Dedifferentiated amniotic fluid mesenchymal stem cell (primary cell): ENCODE data around the gene DACH2.

Source experiments
- DNase-seq: peaks from one replicate; pipeline ENCODE4 v3.0.0-alpha.2; 2016; ENCODE audit errors: extremely low spot score

The DACH2 gene

DNA sequence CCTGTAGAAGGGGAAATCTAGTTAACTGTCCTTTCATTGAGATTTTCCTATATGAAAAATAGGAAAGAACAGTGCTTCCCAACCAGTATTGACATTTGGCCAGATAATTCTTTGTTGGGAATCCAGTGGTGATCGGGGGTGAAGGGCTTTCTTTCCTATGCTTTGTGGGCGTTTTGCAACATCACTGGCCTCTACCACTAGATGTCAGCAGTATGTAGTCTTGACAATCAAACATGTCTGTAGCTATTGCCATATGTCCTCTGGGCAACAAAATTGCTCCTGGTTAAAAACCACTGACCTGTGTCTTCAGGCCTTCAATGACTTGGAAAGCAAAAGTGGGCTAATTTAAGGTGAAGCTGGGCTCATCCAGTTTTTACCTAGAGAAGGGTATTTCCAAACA is 658.5 kb downstream of the DACH2 start:
- no peak for DNase-seq

- no peak for DNase-seq
Observed at GRCh38 chrX:86809651-86810050, 661.4 kb downstream of the DACH2 start.

DNA sequence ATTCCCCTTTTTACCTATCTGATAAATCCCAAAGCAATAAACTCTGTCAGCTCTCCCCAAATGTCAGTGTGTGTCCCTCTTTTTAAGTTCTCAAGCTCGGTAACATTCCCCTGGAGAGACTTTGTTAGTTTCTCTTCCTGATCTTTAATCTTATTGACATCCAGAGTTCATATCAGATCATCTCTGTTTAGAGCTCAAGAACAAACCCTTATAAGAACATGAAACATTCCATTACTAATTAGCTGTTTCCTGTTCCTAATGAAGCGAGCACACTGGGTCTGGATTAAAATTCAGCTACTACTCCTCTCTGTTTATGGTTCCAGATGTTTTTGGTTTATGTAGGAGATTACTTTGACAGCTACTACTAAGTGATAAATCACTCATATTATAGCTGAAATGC is 681.5 kb downstream of the DACH2 start:
- no peak for DNase-seq

- DNase-seq: no peak
Observed at GRCh38 chrX:86830685-86831084, 682.4 kb downstream of the DACH2 start.

DNA sequence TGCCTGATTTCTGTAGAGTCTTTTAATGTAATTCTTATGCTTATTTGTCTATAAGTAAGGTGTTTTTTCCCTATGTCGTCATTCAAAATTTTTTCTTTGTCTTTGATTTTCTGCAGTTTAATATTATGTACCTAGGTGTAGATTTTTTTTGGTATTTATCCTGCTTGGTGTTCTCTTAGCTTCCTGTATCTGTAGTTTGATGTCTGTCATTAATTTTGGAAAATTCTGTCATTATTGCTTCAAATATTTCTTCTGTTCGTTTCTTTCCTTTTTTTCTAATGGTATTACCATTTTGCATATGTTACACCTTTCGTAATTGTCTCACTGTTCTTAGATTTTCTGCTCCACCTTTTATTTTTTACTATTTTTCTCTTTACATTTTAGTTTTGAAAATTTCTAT is 696.9 kb downstream of the DACH2 start:
- DNase-seq: no peak
